DND-41 (cell line): ENCODE measurements around the gene CAMK2N1.

Experiments used
- EZH2 ChIP-seq: IDR thresholded peaks from 3 replicates; pipeline ENCODE4 v1.6.1; 2012; ENCODE audit warnings: borderline replicate concordance, low read depth, mild to moderate bottlenecking, moderate library complexity, low read length, inconsistent platforms; ENCODE audit not compliant: severe bottlenecking
- TF ChIP-seq, protein P1 (sequence below): IDR thresholded peaks from 2 replicates; pipeline ENCODE4 v1.5.1; 2012; ENCODE audit warnings: borderline replicate concordance, low read length, moderate library complexity, mild to moderate bottlenecking; ENCODE audit not compliant: poor library complexity, severe bottlenecking; ENCODE audit errors: extremely low read depth

DNA sequence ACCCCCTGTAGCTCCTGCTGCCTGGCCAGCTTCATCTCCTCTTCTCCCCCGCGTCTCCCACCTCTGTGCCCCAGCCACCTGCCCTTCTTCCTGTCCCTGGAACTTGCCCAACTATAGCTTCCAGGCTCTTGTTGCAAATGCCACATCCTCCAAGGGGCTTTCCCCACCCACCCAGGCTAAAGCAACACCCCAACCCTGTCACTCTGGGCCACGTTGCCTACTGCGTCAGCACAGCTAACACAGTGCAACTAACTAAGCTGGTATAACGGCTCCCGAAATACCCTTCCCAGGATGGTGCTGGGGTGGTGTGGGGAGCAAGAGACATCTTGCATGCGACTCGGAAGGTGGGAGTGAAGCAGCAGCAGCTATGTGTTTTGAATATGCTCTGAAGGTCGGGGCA, 19.7 kb downstream of the CAMK2N1 start:
- TF ChIP-seq EZH2, result no peak
- TF ChIP-seq, protein P1, sequence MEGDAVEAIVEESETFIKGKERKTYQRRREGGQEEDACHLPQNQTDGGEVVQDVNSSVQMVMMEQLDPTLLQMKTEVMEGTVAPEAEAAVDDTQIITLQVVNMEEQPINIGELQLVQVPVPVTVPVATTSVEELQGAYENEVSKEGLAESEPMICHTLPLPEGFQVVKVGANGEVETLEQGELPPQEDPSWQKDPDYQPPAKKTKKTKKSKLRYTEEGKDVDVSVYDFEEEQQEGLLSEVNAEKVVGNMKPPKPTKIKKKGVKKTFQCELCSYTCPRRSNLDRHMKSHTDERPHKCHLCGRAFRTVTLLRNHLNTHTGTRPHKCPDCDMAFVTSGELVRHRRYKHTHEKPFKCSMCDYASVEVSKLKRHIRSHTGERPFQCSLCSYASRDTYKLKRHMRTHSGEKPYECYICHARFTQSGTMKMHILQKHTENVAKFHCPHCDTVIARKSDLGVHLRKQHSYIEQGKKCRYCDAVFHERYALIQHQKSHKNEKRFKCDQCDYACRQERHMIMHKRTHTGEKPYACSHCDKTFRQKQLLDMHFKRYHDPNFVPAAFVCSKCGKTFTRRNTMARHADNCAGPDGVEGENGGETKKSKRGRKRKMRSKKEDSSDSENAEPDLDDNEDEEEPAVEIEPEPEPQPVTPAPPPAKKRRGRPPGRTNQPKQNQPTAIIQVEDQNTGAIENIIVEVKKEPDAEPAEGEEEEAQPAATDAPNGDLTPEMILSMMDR, result no peak
